ENCODE results near the gene PKD1L1. TPM values are rescaled to one million over a fixed set of nuclear protein-coding genes. Genes with fewer than 3 reads are reported as not detected.

Gene PKD1L1
- total and polyA plus RNA-seq, 4 experiments from 2014 or later = 0.55 to 0.73 TPM; not detected in 2

- Mint-ChIP-seq H3K4me3 (no peak overlapping the region), H3K36me3 (no peaks in the 10 kb centered on the region), H3K27ac (no peak overlapping the region), H3K27me3 (peaks cover 2 to 5% of the 10 kb centered on the region in 2 donors), H3K9me3 (peaks cover 0 to 3% (median 0%) of the 10 kb centered on the region in 8 donors), H3K4me1 (no peaks in the 10 kb centered on the region)
- no peak overlapping the region for H3K4me3 ChIP-seq (ENCODE audit: low read length in 2 of 2)
- H3K36me3 ChIP-seq (ENCODE audit: insufficient read depth, low read length) = no peaks in the 10 kb centered on the region
- H3K9me3 ChIP-seq (ENCODE audit: control insufficient read depth in 1 of 2, low read length in 2 of 2) = no peaks in the 10 kb centered on the region
- POLR2A ChIA-PET (ENCODE audit: partially characterized antibody) = no interaction called here
- no peaks in the 10 kb centered on the region for H3K4me1 ChIP-seq (ENCODE audit: insufficient read depth, low read length)
- intact Hi-C loops (cut with micrococcal nuclease) = no loop called here
- H3K27me3 ChIP-seq (ENCODE audit: insufficient read depth, low read length) = no peaks in the 10 kb centered on the region
- H3K27ac ChIP-seq (ENCODE audit: low read depth, low read length) = no peak overlapping the region
- DNase-seq = no peak
- CTCF ChIA-PET (ENCODE audit: partially characterized antibody) = no interaction called here
Observed at GRCh38 chr7:47739301-47739875, 208.9 kb downstream of the PKD1L1 start.

DNA sequence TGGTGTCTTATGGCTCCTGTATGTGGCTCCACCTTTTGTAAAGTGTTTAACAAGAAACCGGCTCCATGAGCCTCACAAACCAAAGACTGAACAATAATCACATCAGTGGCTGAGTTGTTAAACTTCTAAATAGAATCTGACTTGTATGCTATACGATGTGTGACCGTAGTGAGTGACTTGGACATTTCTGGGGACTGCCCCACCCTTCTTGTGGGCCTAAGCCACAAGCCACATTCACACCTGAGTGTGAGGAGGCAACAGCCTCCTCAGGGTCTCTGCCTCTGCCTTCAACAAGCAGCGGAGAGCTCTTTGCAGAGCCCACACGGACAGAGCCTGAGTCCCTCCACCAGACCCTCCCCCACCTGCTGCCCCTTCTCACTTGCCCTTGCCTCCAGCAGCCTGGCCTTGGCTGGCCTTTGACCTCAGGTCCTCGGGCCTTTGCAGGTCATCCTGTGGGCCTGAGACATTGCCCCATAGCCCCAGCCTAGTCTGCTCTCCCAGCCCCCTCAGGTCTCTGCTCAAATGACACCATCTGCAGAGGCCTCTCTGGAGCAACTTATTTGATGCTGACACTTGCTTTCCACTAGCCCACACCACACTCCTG lies 209.6 kb downstream of the PKD1L1 start:
- Mint-ChIP-seq H3K4me3 (no peak overlapping the region), H3K9me3 (peaks cover 0 to 3% (median 0%) of the 10 kb centered on the region in 8 donors), H3K4me1 (no peaks in the 10 kb centered on the region), H3K27me3 (peaks cover 1 to 4% of the 10 kb centered on the region in 2 donors), H3K27ac (no peak overlapping the region), H3K36me3 (no peaks in the 10 kb centered on the region)
- Histone ChIP-seq H3K4me3 (ENCODE audit: low read length in 2 of 2) (no peak overlapping the region), H3K36me3 (ENCODE audit: insufficient read depth, low read length) (no peaks in the 10 kb centered on the region), H3K9me3 (ENCODE audit: control insufficient read depth in 1 of 2, low read length in 2 of 2) (no peaks in the 10 kb centered on the region), H3K4me1 (ENCODE audit: insufficient read depth, low read length) (no peaks in the 10 kb centered on the region), H3K27ac (ENCODE audit: low read depth, low read length) (no peak overlapping the region), H3K27me3 (ENCODE audit: insufficient read depth, low read length) (no peaks in the 10 kb centered on the region)
- DNase-seq = no peak
- CTCF ChIA-PET (ENCODE audit: partially characterized antibody) = no interaction called here
- POLR2A ChIA-PET (ENCODE audit: partially characterized antibody) = no interaction called here
- intact Hi-C loops (cut with micrococcal nuclease) = no loop called here

- CTCF ChIA-PET (ENCODE audit: partially characterized antibody) = no interaction called here
- H3K4me1 Mint-ChIP-seq = no peaks in the 10 kb centered on the region
- no peaks in the 10 kb centered on the region for H3K36me3 ChIP-seq (ENCODE audit: insufficient read depth, low read length)
- H3K27ac ChIP-seq (ENCODE audit: low read depth, low read length) = no peak overlapping the region
- intact Hi-C loops (cut with micrococcal nuclease) = no loop called here
- no peaks in the 10 kb centered on the region for H3K9me3 ChIP-seq (ENCODE audit: control insufficient read depth in 1 of 2, low read length in 2 of 2)
- peaks cover 0 to 3% (median 0%) of the 10 kb centered on the region in 8 donors for H3K9me3 Mint-ChIP-seq
- no peaks in the 10 kb centered on the region for H3K4me1 ChIP-seq (ENCODE audit: insufficient read depth, low read length)
- POLR2A ChIA-PET (ENCODE audit: partially characterized antibody) = no interaction called here
- no peaks in the 10 kb centered on the region for H3K36me3 Mint-ChIP-seq
- DNase-seq = no peak
- H3K4me3 Mint-ChIP-seq = no peak overlapping the region
- H3K27me3 Mint-ChIP-seq = peaks cover 1 to 4% of the 10 kb centered on the region in 2 donors
- no peak overlapping the region for H3K27ac Mint-ChIP-seq
- H3K27me3 ChIP-seq (ENCODE audit: insufficient read depth, low read length) = no peaks in the 10 kb centered on the region
- no peak overlapping the region for H3K4me3 ChIP-seq (ENCODE audit: low read length in 2 of 2)
Observed at GRCh38 chr7:47737601-47738000, 210.7 kb downstream of the PKD1L1 start.

GRCh38 chr7:47735431-47736345 lies 212.6 kb downstream of the PKD1L1 start:
- H3K4me1 ChIP-seq (ENCODE audit: insufficient read depth, low read length) = no peaks in the 10 kb centered on the region
- Mint-ChIP-seq H3K27me3 (peaks cover 1% of the 10 kb centered on the region in 2 donors), H3K36me3 (no peaks in the 10 kb centered on the region), H3K27ac (no peak overlapping the region), H3K4me3 (no peak overlapping the region), H3K4me1 (no peaks in the 10 kb centered on the region), H3K9me3 (no peaks in the 10 kb centered on the region)
- no peak overlapping the region for H3K27ac ChIP-seq (ENCODE audit: low read depth, low read length)
- no peaks in the 10 kb centered on the region for H3K36me3 ChIP-seq (ENCODE audit: insufficient read depth, low read length)
- intact Hi-C loops (cut with micrococcal nuclease) = no loop called here
- ChIA-PET POLR2A (ENCODE audit: partially characterized antibody) (no interaction called here), CTCF (ENCODE audit: partially characterized antibody) (no interaction called here)
- H3K4me3 ChIP-seq (ENCODE audit: low read length in 2 of 2) = no peak overlapping the region
- no peaks in the 10 kb centered on the region for H3K9me3 ChIP-seq (ENCODE audit: control insufficient read depth in 1 of 2, low read length in 2 of 2)
- H3K27me3 ChIP-seq (ENCODE audit: insufficient read depth, low read length) = no peaks in the 10 kb centered on the region
- no peak for DNase-seq

DNA sequence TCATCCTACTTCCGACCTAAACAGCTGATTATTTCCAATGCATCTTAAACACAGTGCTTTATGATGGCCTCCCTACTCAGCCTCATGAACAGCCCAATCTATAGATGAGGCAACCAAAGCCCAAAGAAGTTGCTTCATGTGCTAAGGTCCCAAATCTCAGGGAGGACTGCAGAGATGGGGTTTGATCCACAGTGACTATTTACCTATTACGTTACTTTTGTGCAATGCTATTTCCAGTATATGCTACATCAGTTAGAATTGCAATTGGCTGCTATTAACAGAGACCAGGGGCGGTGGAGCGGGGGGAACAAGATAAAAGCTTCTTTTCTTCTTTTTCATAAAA lies 213.3 kb downstream of the PKD1L1 start:
- no peaks in the 10 kb centered on the region for H3K36me3 Mint-ChIP-seq
- H3K4me3 Mint-ChIP-seq = no peak overlapping the region
- DNase-seq = no peak
- no peak overlapping the region for H3K4me3 ChIP-seq (ENCODE audit: low read length in 2 of 2)
- no peaks in the 10 kb centered on the region for H3K9me3 Mint-ChIP-seq
- H3K27me3 ChIP-seq (ENCODE audit: insufficient read depth, low read length) = no peaks in the 10 kb centered on the region
- H3K4me1 Mint-ChIP-seq = no peaks in the 10 kb centered on the region
- peaks cover 1% of the 10 kb centered on the region in 2 donors for H3K27me3 Mint-ChIP-seq
- H3K27ac Mint-ChIP-seq = no peak overlapping the region
- H3K4me1 ChIP-seq (ENCODE audit: insufficient read depth, low read length) = no peaks in the 10 kb centered on the region
- intact Hi-C loops (cut with micrococcal nuclease) = no loop called here
- no peak overlapping the region for H3K27ac ChIP-seq (ENCODE audit: low read depth, low read length)
- H3K9me3 ChIP-seq (ENCODE audit: control insufficient read depth in 1 of 2, low read length in 2 of 2) = no peaks in the 10 kb centered on the region
- CTCF ChIA-PET (ENCODE audit: partially characterized antibody) = no interaction called here
- H3K36me3 ChIP-seq (ENCODE audit: insufficient read depth, low read length) = no peaks in the 10 kb centered on the region
- POLR2A ChIA-PET (ENCODE audit: partially characterized antibody) = no interaction called here

- no peaks in the 10 kb centered on the region for H3K4me1 Mint-ChIP-seq
- intact Hi-C loops (cut with micrococcal nuclease) = no loop called here
- no peak overlapping the region for H3K4me3 Mint-ChIP-seq
- POLR2A ChIA-PET (ENCODE audit: partially characterized antibody) = no interaction called here
- H3K27me3 ChIP-seq (ENCODE audit: insufficient read depth, low read length) = no peaks in the 10 kb centered on the region
- CTCF ChIA-PET (ENCODE audit: partially characterized antibody) = no interaction called here
- no peaks in the 10 kb centered on the region for H3K9me3 Mint-ChIP-seq
- no peaks in the 10 kb centered on the region for H3K9me3 ChIP-seq (ENCODE audit: control insufficient read depth in 1 of 2, low read length in 2 of 2)
- peaks cover under 1 to 1% of the 10 kb centered on the region in 2 donors for H3K27me3 Mint-ChIP-seq
- H3K4me1 ChIP-seq (ENCODE audit: insufficient read depth, low read length) = no peaks in the 10 kb centered on the region
- no peaks in the 10 kb centered on the region for H3K36me3 Mint-ChIP-seq
- no peak overlapping the region for H3K4me3 ChIP-seq (ENCODE audit: low read length in 2 of 2)
- H3K27ac ChIP-seq (ENCODE audit: low read depth, low read length) = no peak overlapping the region
- no peaks in the 10 kb centered on the region for H3K36me3 ChIP-seq (ENCODE audit: insufficient read depth, low read length)
- H3K27ac Mint-ChIP-seq = no peak overlapping the region
- no peak for DNase-seq
Observed at GRCh38 chr7:47734287-47734948, 213.8 kb downstream of the PKD1L1 start.

- H3K36me3 Mint-ChIP-seq = no peaks in the 10 kb centered on the region
- H3K27ac ChIP-seq (ENCODE audit: low read depth, low read length) = no peak overlapping the region
- no peak overlapping the region for H3K4me3 Mint-ChIP-seq
- H3K27me3 Mint-ChIP-seq = peaks cover 0 to 2% of the 10 kb centered on the region in 2 donors
- no peak overlapping the region for H3K4me3 ChIP-seq (ENCODE audit: low read length in 2 of 2)
- H3K36me3 ChIP-seq (ENCODE audit: insufficient read depth, low read length) = no peaks in the 10 kb centered on the region
- H3K4me1 Mint-ChIP-seq = no peaks in the 10 kb centered on the region
- no peaks in the 10 kb centered on the region for H3K9me3 Mint-ChIP-seq
- no peaks in the 10 kb centered on the region for H3K4me1 ChIP-seq (ENCODE audit: insufficient read depth, low read length)
- no peaks in the 10 kb centered on the region for H3K27me3 ChIP-seq (ENCODE audit: insufficient read depth, low read length)
- intact Hi-C loops (cut with micrococcal nuclease) = no loop called here
- H3K9me3 ChIP-seq (ENCODE audit: control insufficient read depth in 1 of 2, low read length in 2 of 2) = no peaks in the 10 kb centered on the region
- H3K27ac Mint-ChIP-seq = no peak overlapping the region
- no peak for DNase-seq
- ChIA-PET POLR2A (ENCODE audit: partially characterized antibody) (no interaction called here), CTCF (ENCODE audit: partially characterized antibody) (no interaction called here)
Observed at GRCh38 chr7:47730142-47730541, 218.1 kb downstream of the PKD1L1 start.

Data from CD4-positive, alpha-beta memory T cell (primary cell).